SK-N-SH (cell line): Measurements from ENCODE around the gene CALML4.

Source experiments
- POLR2AphosphoS5 ChIP-seq: IDR thresholded peaks from 2 replicates; pipeline ENCODE4 v1.6.1; 2012; ENCODE audit warnings: low read depth, low read length
- SIN3A ChIP-seq: IDR thresholded peaks from 2 replicates; pipeline ENCODE4 v1.6.1; 2012; ENCODE audit warnings: low read depth, mild to moderate bottlenecking, low read length, moderate library complexity, borderline replicate concordance

DNA sequence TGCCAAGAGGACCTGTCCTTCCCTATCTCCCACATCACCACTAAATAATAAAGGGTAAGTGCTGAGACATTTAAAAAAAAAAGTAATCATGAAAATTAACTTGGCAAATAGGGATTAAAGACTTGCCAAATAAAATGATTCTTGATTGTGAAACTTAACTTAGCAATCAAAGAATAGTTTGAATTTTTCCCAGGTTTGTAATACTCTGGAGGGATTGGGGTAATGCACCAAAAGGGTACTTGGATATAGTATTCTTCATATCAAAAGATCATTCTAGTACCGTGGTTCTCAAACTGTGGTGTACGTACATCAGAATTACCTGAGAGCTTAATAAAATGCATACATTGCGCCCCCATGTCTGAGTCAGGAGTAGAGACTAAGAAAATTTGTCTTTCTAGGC is 28.5 kb downstream of the CALML4 start:
- TF ChIP-seq SIN3A = no peak
- TF ChIP-seq POLR2AphosphoS5 = no peak
